ENCODE results near the gene GPC5. TPM values are rescaled to one million over a fixed set of nuclear protein-coding genes. Genes with fewer than 3 reads are reported as not detected.
"Not testable (repeated sequence)": the region's sequence is repeated elsewhere in the genome, so short reads cannot be mapped to it uniquely, and the experiment has no call there.

Gene GPC5
- total and polyA plus RNA-seq, 10 donors: 0.04 to 0.83 (median 0.26) TPM; not detected in 3

GRCh38 chr13:91776611-91777193 lies 378.3 kb downstream of the GPC5 start:
- WGBS, 5 donors: 43 to 63% (median 55%) methylated on average over 2 of the region's 2 CpGs

DNA sequence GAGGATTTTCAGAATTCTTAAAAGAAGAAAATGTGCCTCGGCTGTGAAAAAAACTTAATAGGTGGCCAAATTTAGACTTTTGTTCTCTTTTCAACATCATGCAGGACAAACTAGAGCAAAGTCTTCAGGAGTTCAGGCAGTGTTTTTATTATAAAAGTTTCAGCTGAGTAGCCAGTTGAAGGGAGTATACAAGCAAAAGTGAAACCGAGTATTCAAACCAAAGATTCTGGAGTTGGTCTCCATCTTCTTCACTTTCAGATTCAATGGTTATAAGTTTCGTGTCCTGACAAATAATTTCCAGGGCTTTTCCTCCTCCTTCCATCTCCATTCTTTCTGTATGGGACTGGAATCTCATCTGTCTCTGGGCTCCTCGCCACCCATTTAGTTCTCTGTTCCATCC lies 379.7 kb downstream of the GPC5 start:
- DNase-seq: no peak
- Histone ChIP-seq H3K27me3 (replicated peaks in 1 of 7) (peaks cover 0 to 3% (median 0%) of the 10 kb centered on the region in 7 donors), H3K4me1 (no peaks in the 10 kb centered on the region), H3K9me3 (no peaks in the 10 kb centered on the region), H3K36me3 (no peaks in the 10 kb centered on the region), H3K27ac (no peak overlapping the region), H3K4me3 (no peak overlapping the region)
- no peak for TF ChIP-seq POLR2AphosphoS5 (IDR thresholded peaks at IDR 0.05)
- no peak for TF ChIP-seq POLR2A (IDR thresholded peaks at IDR 0.05)
- TF ChIP-seq CTCF (IDR thresholded peaks at IDR 0.05 in 8 of 11, conservative IDR thresholded peaks at IDR 0.05 in 3 of 11): no peak
- WGBS, 5 donors: 61 to 86% (median 78%) methylated on average over 4 of the region's 4 CpGs
- intact Hi-C loops (cut with DNase I; ENCODE audit: low total_unique reads): no loop called here

More at GRCh38 chr13:91776611-91777193, 378.3 kb downstream of the GPC5 start:
- no peaks in the 10 kb centered on the region for H3K27me3 ChIP-seq (replicated peaks in 1 of 7)
- no peak for TF ChIP-seq POLR2AphosphoS5 (IDR thresholded peaks at IDR 0.05)
- TF ChIP-seq CTCF (IDR thresholded peaks at IDR 0.05 in 8 of 11, conservative IDR thresholded peaks at IDR 0.05 in 3 of 11): no peak
- no peak for TF ChIP-seq POLR2A (IDR thresholded peaks at IDR 0.05)
- intact Hi-C loops (cut with DNase I; ENCODE audit: low total_unique reads): no loop called here
- no peak overlapping the region for H3K27ac ChIP-seq
- H3K36me3 ChIP-seq: no peaks in the 10 kb centered on the region
- H3K4me3 ChIP-seq: no peak overlapping the region
- no peaks in the 10 kb centered on the region for H3K9me3 ChIP-seq
- H3K4me1 ChIP-seq: no peaks in the 10 kb centered on the region
- no peak for DNase-seq

GRCh38 chr13:91781982-91782691 lies 383.7 kb downstream of the GPC5 start:
- DNase-seq; H3K27ac ChIP-seq; intact Hi-C loops (cut with DNase I; ENCODE audit: low total_unique reads); H3K4me1 ChIP-seq; H3K9me3 ChIP-seq; H3K36me3 ChIP-seq; H3K27me3 ChIP-seq (replicated peaks in 1 of 7); H3K4me3 ChIP-seq: not testable (repeated sequence)
- 67 to 78% (median 76%) methylated on average over 7 of the region's 7 CpGs for WGBS, 5 donors

DNA sequence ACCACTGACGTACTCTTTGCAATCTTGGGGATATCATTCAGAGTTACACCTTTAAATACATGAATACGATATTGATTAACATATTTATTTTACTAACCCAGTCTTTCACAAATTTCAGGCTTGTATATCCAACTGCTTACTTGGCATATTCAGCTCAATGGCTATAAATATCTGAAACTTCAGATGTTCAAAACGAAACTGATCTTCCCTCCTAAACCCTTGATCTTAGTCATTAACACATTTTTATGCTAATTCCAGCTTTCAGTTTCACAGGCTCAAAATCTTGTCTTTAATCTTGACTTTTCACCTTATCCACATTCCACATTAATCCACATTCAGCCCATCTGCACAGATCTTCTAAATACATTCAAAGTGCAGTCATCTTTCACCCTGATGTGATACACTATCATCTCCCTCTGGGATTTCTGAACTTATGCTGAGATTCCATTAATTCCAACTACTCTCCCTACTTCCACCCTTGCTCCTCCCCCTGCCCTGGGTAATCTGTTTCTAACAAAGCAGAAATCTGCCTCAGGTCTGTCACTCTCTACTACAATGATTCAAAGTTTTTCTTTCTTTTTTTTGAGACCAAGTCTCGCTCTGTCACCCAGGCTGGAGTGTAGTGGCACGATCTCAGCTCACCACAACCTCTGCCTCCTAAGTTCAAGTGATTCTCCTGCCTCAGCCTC lies 387.2 kb downstream of the GPC5 start:
- Histone ChIP-seq H3K9me3 (no peaks in the 10 kb centered on the region), H3K4me1 (no peaks in the 10 kb centered on the region), H3K27ac (no peak overlapping the region), H3K36me3 (no peaks in the 10 kb centered on the region), H3K27me3 (replicated peaks in 1 of 7) (peaks cover 0 to 6% (median 0%) of the 10 kb centered on the region in 7 donors), H3K4me3 (no peak overlapping the region)
- no peak for DNase-seq
- intact Hi-C loops (cut with DNase I; ENCODE audit: low total_unique reads): no loop called here
- WGBS, 5 donors: 68 to 77% (median 72%) methylated on average over 5 of the region's 5 CpGs
- no peak for TF ChIP-seq POLR2A (IDR thresholded peaks at IDR 0.05)
- no peak for TF ChIP-seq POLR2AphosphoS5 (IDR thresholded peaks at IDR 0.05)
- no peak for TF ChIP-seq CTCF (IDR thresholded peaks at IDR 0.05 in 8 of 11, conservative IDR thresholded peaks at IDR 0.05 in 3 of 11)

Data from spleen (tissue), 11 donors.